ENCODE data around the gene ZNF804B. TPM values are rescaled to one million over a fixed set of nuclear protein-coding genes. Genes with fewer than 3 reads are reported as not detected.

The ZNF804B gene
- total RNA-seq, 1 experiment from 2014 or later: not detected

DNA sequence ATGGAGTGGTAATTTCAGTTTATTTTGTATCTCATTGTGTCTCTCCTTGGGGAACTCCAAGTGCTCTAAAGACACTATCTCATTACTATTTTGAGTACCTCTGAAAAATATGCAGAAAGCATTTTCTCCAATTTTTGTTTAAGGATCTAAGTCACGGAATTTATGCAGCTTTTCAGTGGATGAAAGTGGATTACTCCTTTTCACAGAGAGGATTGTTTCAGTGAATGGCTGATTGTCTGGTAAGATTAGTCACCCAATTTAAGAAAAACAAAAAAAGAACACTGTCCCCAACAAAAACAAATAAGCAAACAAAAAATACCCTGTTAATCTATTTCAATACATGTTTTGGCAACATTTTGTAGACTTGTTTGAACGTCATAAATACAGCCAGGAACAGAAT, 374.3 kb downstream of the ZNF804B start:
- Histone ChIP-seq H3K4me3 (ENCODE audit: low read depth, low read length, poor library complexity, severe bottlenecking) (no peak overlapping the region), H3K9me3 (ENCODE audit: low read depth, low read length, poor library complexity, severe bottlenecking) (no peaks in the 10 kb centered on the region), H3K4me1 (ENCODE audit: insufficient read depth, low read length, poor library complexity, severe bottlenecking) (no peaks in the 10 kb centered on the region), H3K27ac (ENCODE audit: low read depth, low read length, poor library complexity, severe bottlenecking) (no peak overlapping the region), H3K36me3 (ENCODE audit: insufficient read depth, low read length, poor library complexity, severe bottlenecking) (no peaks in the 10 kb centered on the region), H3K27me3 (replicated peaks; ENCODE audit: insufficient read depth, low read depth, low read length, poor library complexity) (no peaks in the 10 kb centered on the region)
- TF ChIP-seq EZH2 (IDR thresholded peaks at IDR 0.05; ENCODE audit: borderline replicate concordance, low read depth, low read length, poor library complexity, severe bottlenecking): no peak
- TF ChIP-seq, protein P1, sequence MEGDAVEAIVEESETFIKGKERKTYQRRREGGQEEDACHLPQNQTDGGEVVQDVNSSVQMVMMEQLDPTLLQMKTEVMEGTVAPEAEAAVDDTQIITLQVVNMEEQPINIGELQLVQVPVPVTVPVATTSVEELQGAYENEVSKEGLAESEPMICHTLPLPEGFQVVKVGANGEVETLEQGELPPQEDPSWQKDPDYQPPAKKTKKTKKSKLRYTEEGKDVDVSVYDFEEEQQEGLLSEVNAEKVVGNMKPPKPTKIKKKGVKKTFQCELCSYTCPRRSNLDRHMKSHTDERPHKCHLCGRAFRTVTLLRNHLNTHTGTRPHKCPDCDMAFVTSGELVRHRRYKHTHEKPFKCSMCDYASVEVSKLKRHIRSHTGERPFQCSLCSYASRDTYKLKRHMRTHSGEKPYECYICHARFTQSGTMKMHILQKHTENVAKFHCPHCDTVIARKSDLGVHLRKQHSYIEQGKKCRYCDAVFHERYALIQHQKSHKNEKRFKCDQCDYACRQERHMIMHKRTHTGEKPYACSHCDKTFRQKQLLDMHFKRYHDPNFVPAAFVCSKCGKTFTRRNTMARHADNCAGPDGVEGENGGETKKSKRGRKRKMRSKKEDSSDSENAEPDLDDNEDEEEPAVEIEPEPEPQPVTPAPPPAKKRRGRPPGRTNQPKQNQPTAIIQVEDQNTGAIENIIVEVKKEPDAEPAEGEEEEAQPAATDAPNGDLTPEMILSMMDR (conservative IDR thresholded peaks at IDR 0.05; ENCODE audit: low read depth, low read length): no peak
- no TSS peak for BruUV-seq (replicated peaks)
- POLR2A ChIA-PET (ENCODE audit: low non-redundant PET): no interaction called here
- CTCF ChIA-PET: no interaction called here
- intact Hi-C loops (cut with micrococcal nuclease; ENCODE audit: unreplicated experiment): no loop called here
- DNase-seq (ENCODE audit: low spot score): no peak

DNA sequence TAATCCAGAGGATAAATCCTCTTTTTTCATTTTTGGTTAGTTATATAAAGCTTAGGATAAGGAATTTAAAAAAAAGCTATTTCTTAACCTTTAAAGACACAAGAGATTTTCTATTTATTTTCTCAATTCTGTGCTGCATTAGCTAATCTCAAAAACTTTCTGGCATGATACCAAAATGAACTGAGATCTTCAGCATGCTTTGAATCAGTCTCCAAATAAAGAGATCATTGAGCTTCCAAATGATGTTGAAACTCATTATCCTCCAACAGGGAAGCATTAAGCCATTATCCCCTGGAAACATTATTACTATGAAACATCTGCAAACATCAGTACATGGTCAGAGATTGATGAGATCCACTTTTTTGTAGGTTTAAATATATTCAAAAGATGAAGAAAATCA, 386.3 kb downstream of the ZNF804B start:
- DNase-seq (ENCODE audit: low spot score): no peak
- ChIA-PET CTCF (no interaction called here), POLR2A (ENCODE audit: low non-redundant PET) (no interaction called here)
- Histone ChIP-seq H3K27ac (ENCODE audit: low read depth, low read length, poor library complexity, severe bottlenecking) (no peak overlapping the region), H3K4me1 (ENCODE audit: insufficient read depth, low read length, poor library complexity, severe bottlenecking) (no peaks in the 10 kb centered on the region), H3K9me3 (ENCODE audit: low read depth, low read length, poor library complexity, severe bottlenecking) (no peaks in the 10 kb centered on the region), H3K36me3 (ENCODE audit: insufficient read depth, low read length, poor library complexity, severe bottlenecking) (no peaks in the 10 kb centered on the region), H3K4me3 (ENCODE audit: low read depth, low read length, poor library complexity, severe bottlenecking) (no peak overlapping the region), H3K27me3 (replicated peaks; ENCODE audit: insufficient read depth, low read depth, low read length, poor library complexity) (no peaks in the 10 kb centered on the region)
- BruUV-seq (replicated peaks): no TSS peak
- intact Hi-C loops (cut with micrococcal nuclease; ENCODE audit: unreplicated experiment): no loop called here
- TF ChIP-seq EZH2 (IDR thresholded peaks at IDR 0.05; ENCODE audit: borderline replicate concordance, low read depth, low read length, poor library complexity, severe bottlenecking): no peak
- TF ChIP-seq, protein P1 (conservative IDR thresholded peaks at IDR 0.05; ENCODE audit: low read depth, low read length): no peak

DNA sequence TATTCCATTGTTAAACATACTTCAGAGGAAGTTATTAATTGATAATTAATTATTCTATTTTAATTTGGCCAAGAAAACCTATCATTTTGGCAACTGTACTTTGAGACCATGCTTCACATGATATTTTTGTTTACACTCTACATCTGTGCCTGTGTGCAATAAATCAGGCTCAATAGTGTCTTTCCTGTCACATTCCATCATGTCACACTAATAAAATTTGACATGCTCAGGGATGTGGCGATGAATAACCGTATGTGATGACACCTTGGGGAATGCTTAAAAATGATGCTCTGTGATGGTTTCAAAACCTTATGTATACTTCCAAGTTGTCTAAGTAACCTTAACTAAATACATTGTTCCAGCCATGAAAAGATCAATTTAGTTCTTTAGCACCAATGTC, 400.6 kb downstream of the ZNF804B start:
- ChIA-PET CTCF (no interaction called here), POLR2A (ENCODE audit: low non-redundant PET) (no interaction called here)
- Histone ChIP-seq H3K4me1 (ENCODE audit: insufficient read depth, low read length, poor library complexity, severe bottlenecking) (no peaks in the 10 kb centered on the region), H3K4me3 (ENCODE audit: low read depth, low read length, poor library complexity, severe bottlenecking) (no peak overlapping the region), H3K27me3 (replicated peaks; ENCODE audit: insufficient read depth, low read depth, low read length, poor library complexity) (no peaks in the 10 kb centered on the region), H3K27ac (ENCODE audit: low read depth, low read length, poor library complexity, severe bottlenecking) (no peak overlapping the region), H3K36me3 (ENCODE audit: insufficient read depth, low read length, poor library complexity, severe bottlenecking) (no peaks in the 10 kb centered on the region), H3K9me3 (ENCODE audit: low read depth, low read length, poor library complexity, severe bottlenecking) (no peaks in the 10 kb centered on the region)
- intact Hi-C loops (cut with micrococcal nuclease; ENCODE audit: unreplicated experiment): no loop called here
- TF ChIP-seq, protein P1 (conservative IDR thresholded peaks at IDR 0.05; ENCODE audit: low read depth, low read length): no peak
- TF ChIP-seq EZH2 (IDR thresholded peaks at IDR 0.05; ENCODE audit: borderline replicate concordance, low read depth, low read length, poor library complexity, severe bottlenecking): no peak
- no TSS peak for BruUV-seq (replicated peaks)
- DNase-seq (ENCODE audit: low spot score): no peak
